Measurements from ENCODE around the gene SRPK2.

SRPK2 gene

DNA sequence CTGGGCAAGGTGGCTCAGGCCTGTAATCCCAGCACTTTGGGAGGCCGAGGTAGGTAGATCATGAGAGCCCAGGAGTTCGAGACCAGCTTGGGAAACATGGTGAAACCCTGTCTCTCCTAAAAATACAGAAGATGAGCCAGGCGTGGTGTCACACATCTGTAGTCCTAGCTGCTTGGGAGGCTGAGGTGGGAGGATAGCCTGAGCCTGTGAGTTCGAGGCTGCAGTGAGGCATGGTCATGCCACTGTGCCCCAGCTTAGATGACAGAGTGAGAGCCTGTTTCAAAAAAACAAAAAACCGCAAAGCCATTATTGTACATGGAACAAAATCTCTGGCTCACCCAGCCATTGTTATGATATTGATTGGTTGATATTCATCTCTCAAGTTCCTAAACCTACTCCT, 321.0 kb downstream of the SRPK2 start:
- no peak for DNase-seq

Data from activated CD4-positive, alpha-beta T cell treated with anti-CD3 and anti-CD28 coated beads, Interleukin-10, Interleukin-2, amounts not matched to agents 100 ng/mL and 50 ng/mL, durations not matched to agents 16 hours and 8 hours (primary cell).